Measurements from ENCODE around the gene MRGPRG.

MRGPRG gene

GRCh38 chr11:3225826-3226750 is 7.5 kb upstream of the MRGPRG start:
- no peak for DNase-seq (ENCODE audit: low read depth)

- DNase-seq (ENCODE audit: low read depth): no peak
These were observed 6.6 kb upstream of the MRGPRG start for GRCh38 chr11:3225159-3225758.

GRCh38 chr11:3224401-3225057 is 5.9 kb upstream of the MRGPRG start:
- no peak for DNase-seq (ENCODE audit: low read depth)

GRCh38 chr11:3223932-3224381 is 5.3 kb upstream of the MRGPRG start:
- no peak for DNase-seq (ENCODE audit: low read depth)

DNA sequence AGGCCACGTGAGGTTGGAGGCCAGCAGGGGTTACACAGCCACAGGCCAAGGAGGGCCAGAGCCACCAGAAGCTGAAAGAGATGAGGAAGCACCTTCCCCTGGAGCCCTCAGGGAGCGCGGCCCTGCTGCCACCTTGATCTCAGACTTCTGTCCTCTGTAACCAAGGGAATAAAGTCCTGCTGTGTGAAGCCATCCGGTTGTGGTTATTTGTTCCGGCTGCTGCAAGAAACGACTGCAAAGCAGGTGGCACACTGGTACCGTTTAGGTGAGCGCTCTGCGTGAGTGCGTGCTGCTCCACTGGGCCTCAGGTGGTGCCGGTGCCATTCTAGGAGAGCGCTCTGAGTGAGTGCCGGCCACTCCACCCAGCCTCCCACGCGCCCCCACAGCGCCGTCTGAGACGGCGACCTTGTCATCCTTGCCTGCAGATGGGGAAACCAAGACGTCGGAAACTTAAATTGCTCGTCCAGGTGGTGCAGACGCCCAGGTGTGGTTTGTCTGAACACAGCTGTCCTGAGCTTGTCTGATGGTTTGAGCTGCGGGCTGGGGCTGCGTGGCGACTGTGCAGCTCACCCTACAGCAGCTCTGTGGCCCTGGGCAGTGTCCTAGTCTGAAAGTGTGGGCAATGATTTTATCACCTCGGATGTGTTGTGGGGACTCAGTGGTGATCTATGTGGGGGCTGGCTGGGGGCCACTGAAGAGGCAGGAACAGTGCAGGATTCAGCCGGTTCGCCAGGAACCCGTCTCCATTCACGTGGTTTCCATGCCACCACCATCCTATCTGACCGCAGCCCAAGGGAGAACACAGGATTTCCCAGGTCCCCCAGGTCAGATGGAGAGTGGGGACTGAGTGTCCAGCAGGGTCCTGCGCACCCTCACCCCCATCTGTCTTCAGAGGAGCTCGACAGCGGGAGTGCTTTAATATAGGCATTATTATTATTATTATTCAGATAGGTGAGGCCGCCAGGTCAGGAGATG is 4.6 kb upstream of the MRGPRG start:
- DNase-seq (ENCODE audit: low read depth): no peak

- DNase-seq (ENCODE audit: low read depth): no peak
These were observed 3.6 kb upstream of the MRGPRG start for GRCh38 chr11:3222003-3222855.

DNA sequence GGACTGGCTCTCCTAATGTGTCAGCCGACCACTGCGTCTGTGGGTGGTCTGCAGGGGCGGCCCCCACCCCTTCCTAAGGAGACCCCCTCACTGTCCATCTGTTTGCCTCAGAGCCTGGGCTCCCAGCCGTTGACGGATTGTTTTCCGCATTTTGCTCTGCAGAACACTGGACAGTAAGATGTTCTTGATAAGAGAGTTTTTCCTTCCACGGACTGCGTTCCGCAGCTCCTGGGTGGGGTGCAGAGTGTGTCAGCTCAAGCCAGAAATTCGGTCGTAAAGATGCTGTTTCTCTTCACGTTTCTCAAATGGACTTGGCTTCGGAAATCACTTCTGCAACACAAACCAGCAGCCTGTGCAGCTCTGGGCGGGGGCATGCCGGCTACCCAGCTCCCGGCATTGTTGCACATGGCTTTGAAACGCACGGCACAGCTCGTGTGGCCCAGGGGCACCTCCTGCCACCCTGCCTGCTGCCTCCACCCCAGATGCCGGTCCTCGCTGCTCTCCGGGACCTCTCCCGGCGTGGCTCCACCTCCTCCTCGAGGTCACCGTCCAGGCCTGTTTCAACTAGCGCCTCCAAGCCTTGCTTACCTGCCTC is 2.9 kb upstream of the MRGPRG start:
- no peak for DNase-seq (ENCODE audit: low read depth)

- DNase-seq (ENCODE audit: low read depth): no peak
These were observed 2.2 kb upstream of the MRGPRG start for GRCh38 chr11:3220521-3221407.

DNA sequence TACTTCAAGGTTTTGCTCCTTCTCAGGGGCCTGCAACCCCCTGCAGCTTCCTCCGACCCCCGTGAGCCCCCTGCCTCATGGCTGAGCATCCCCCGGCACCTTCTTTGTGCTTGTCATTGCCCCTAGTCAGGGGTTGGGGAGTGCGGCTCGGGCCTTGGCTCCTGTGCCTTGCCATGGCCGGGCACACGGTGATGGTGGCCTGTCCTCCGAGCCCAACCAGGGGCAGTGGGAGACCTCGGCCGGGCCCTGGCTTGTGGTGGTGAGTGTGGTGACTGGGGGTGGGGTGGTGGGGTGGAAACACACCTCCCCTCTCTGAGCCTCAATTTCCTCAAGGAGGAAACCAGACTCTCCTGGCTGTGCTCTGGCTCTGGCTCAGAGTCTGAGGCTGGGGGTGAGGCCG is 1.5 kb upstream of the MRGPRG start:
- no peak for DNase-seq (ENCODE audit: low read depth)

DNA sequence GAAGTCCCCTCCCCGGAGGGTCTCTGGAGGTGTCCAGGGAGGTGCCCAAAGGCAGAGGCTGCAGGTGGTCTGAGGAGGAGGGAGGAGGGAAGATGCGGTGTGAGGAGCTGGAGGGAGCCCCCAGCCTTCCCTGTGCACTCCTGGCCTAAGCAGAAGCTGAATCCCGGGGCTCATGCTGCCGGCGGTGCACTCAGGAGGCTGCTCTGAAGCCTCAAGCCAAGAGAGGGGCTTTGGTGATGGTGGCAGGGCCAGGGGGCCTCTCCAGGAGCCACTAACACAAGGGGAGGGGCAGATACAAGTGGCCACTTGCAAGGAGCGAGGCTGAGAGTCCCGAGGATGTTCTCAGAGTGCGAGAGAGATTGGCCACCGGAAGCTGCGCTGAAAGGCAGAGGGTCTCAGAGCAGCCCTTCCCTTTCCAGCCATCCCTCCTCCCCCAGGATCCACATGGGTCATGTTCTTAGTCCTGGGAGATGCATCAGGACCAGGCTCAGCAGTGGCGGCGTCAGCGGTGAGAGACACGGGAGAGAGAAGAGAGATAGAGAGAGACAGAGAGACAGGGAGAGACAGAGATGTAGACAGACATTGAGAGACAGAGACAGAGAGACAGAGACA is 774 bp upstream of the MRGPRG start:
- no peak for DNase-seq (ENCODE audit: low read depth)

GRCh38 chr11:3217818-3218482 is 663 bp downstream of the MRGPRG start:
- DNase-seq (ENCODE audit: low read depth): no peak

DNA sequence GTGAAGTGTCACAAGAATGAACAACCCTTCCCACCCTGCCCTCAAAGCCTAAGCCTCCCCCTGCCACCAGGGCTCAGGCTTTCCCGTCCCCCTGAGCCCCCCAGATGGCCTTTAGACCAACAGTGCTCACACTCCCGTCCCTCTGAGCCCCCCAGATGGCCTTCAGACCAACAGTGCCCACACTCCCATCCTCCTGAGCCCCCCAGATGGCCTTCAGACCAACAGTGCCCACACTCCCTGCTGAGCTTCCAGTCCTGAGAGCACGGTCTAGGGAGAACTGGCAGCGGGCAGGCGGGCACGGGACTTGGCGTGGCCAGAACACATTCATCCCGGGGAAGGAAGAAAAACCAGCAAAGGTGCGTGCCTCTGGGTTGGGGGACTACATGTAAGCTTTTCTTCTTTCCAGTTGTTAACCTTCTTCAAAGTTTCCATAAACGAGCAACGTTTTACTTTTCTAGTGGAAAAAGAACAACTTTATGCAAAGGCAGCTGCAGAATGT is 2.5 kb downstream of the MRGPRG start:
- no peak for DNase-seq (ENCODE audit: low read depth)

- no peak for DNase-seq (ENCODE audit: low read depth)
These were observed 3.1 kb downstream of the MRGPRG start for GRCh38 chr11:3215346-3216026.

GRCh38 chr11:3214420-3214699 is 4.3 kb downstream of the MRGPRG start:
- DNase-seq (ENCODE audit: low read depth): no peak

DNA sequence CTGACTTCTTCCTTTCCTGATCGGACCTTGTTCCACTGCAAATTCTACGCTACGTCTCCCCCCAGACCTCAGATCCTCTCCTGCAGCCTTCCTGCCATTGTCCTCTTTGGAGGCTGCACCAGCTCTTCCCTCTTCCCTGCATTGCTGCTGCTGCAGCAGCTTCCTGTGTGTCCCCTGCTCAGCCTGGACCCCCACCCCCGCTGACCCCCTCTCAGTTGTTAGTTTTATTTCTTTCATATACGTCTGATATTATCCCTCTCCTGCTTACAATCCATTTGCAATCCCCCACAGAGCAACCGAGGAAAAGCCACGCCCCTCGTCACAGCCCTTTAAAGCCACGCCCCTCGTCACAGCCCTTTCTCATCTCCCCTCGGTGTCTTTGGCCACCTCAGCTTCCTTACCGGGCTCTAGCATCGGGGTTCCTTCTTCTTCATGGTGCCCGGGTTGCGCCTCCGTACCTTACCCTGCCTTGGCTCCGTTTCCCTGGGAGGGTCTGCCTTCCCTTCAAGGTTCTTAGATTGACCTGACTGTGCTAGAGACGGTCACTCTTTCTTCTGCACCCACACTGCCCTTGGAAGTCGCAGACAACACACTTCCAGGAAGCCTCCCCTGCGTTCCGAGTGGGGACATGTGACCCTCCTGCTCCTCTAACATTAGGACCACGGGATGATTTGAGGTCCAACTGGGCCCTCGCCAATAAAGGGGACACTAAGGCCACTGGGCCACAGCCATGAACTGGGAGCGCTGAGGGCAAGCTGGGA is 4.8 kb downstream of the MRGPRG start:
- no peak for DNase-seq (ENCODE audit: low read depth)

DNA sequence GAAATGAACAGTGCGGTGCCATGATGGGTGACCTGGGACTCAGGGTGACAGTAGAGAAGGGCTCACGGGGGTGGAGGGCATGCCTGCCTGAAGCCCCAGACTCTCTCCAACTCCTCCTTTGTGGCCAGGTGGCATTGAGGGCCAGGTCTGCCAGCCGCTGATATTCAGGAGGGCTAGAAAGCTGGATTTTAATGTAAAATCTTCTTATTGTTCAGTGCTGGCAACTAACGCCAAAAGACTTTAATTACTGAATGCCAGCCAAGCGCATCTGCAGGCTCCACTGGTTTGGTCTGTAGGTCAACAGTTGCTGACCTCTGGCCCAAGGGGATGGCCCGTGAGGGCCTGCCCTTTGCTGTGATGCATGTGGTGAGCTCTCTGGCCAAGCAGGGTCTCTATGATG is 10.3 kb downstream of the MRGPRG start:
- no peak for DNase-seq (ENCODE audit: low read depth)

Data from stimulated activated CD8-positive, alpha-beta memory T cell treated with anti-CD3 and anti-CD28 coated beads, Interleukin-7, amount 100 ng/mL, for 24 hours (primary cell).